ENCODE measurements around the gene COMMD1.
A peak's percentile ranks its signal among the peaks of the same experiment; 100 is the strongest.
"Not testable (repeated sequence)": the region's sequence is repeated elsewhere in the genome, so short reads cannot be mapped to it uniquely, and the experiment has no call there.

Gene COMMD1

GRCh38 chr2:61926531-61927477 is 21.3 kb downstream of the COMMD1 start:
- DNase-seq: no peak

GRCh38 chr2:61928826-61929461 is 23.5 kb downstream of the COMMD1 start:
- DNase-seq: no peak

- DNase-seq: no peak
Observed at GRCh38 chr2:61937098-61937497, 31.6 kb downstream of the COMMD1 start.

GRCh38 chr2:61937886-61938285 is 32.4 kb downstream of the COMMD1 start:
- peak; percentile 8 for DNase-seq

GRCh38 chr2:61938511-61938910 is 33.0 kb downstream of the COMMD1 start:
- no peak for DNase-seq

- no peak for DNase-seq
Observed at GRCh38 chr2:61943251-61943650, 37.8 kb downstream of the COMMD1 start.

GRCh38 chr2:61946666-61947065 is 41.2 kb downstream of the COMMD1 start:
- no peak for DNase-seq

- DNase-seq: no peak
Observed at GRCh38 chr2:61948661-61949457, 43.4 kb downstream of the COMMD1 start.

GRCh38 chr2:61949458-61949713 is 43.9 kb downstream of the COMMD1 start:
- no peak for DNase-seq

GRCh38 chr2:61949714-61950560 is 44.5 kb downstream of the COMMD1 start:
- no peak for DNase-seq

- DNase-seq: no peak
Observed at GRCh38 chr2:61950571-61951315, 45.3 kb downstream of the COMMD1 start.

- no peak for DNase-seq
Observed at GRCh38 chr2:61951881-61952280, 46.4 kb downstream of the COMMD1 start.

GRCh38 chr2:61952288-61952687 is 46.8 kb downstream of the COMMD1 start:
- DNase-seq: no peak

GRCh38 chr2:61954856-61955255 is 49.4 kb downstream of the COMMD1 start:
- DNase-seq: not testable (repeated sequence)

- no peak for DNase-seq
Observed at GRCh38 chr2:61959381-61960293, 54.2 kb downstream of the COMMD1 start.

- no peak for DNase-seq
Observed at GRCh38 chr2:61961231-61961901, 55.9 kb downstream of the COMMD1 start.

- no peak for DNase-seq
Observed at GRCh38 chr2:61962095-61962984, 56.9 kb downstream of the COMMD1 start.

- DNase-seq: no peak
Observed at GRCh38 chr2:61966087-61966727, 60.7 kb downstream of the COMMD1 start.

- DNase-seq: no peak
Observed at GRCh38 chr2:61967262-61967661, 61.8 kb downstream of the COMMD1 start.
